GM23338 (cell line): ENCODE measurements around the gene BMPR1B. TPM values are rescaled to one million over a fixed set of nuclear protein-coding genes. Genes with fewer than 3 reads are reported as not detected.

Source experiments
- ATAC-seq: fragments of 200-7000 bp; cut with Tn5 transposase; 3 replicates; pipeline ENCODE4 v1.9.1; 2020
- DNase-seq: peaks from one replicate; pipeline ENCODE4 v3.0.0-alpha.2; 2015; ENCODE audit warnings: low spot score
- H2AFZ ChIP-seq: fragments of 200-600 bp; sonication (generic); 2 replicates; pipeline ENCODE4 v1.8.0; 2016; ENCODE audit warnings: antibody characterized with exemption, mild to moderate bottlenecking, moderate library complexity
- H3F3A ChIP-seq: fragments of 200-600 bp; sonication (generic); replicated peaks from 2 replicates; pipeline ENCODE4 v1.8.0; 2017; ENCODE audit warnings: antibody characterized with exemption, mixed run types, low read depth
- H3K27ac ChIP-seq: fragments of 200-600 bp; sonication (generic); 2 replicates; pipeline ENCODE4 v1.6.1; 2016; ENCODE audit warnings: low read depth
- H3K27me3 ChIP-seq: fragments of 200-600 bp; sonication (generic); 2 replicates; pipeline ENCODE4 v1.8.0; 2016; ENCODE audit warnings: mild to moderate bottlenecking, mixed run types, moderate library complexity; ENCODE audit not compliant: insufficient read depth
- H3K36me3 ChIP-seq: fragments of 200-600 bp; sonication (generic); 2 replicates; pipeline ENCODE4 v1.8.0; 2016; ENCODE audit warnings: mild to moderate bottlenecking; ENCODE audit not compliant: insufficient read depth
- H3K4me1 ChIP-seq: fragments of 200-600 bp; sonication (generic); 2 replicates; pipeline ENCODE4 v1.8.0; 2016; ENCODE audit warnings: mild to moderate bottlenecking, moderate library complexity; ENCODE audit not compliant: insufficient read depth
- H3K4me2 ChIP-seq: fragments of 200-600 bp; sonication (generic); 2 replicates; pipeline ENCODE4 v1.7.1; 2017; ENCODE audit warnings: mixed run types
- H3K4me3 ChIP-seq: fragments of 200-600 bp; sonication (generic); 2 replicates; pipeline ENCODE4 v1.6.1; 2016; ENCODE audit warnings: mixed run types
- H3K79me2 ChIP-seq: fragments of 200-600 bp; sonication (generic); replicated peaks from 2 replicates; pipeline ENCODE4 v1.8.0; 2017; ENCODE audit warnings: mild to moderate bottlenecking; ENCODE audit not compliant: insufficient read depth
- H3K9me2 ChIP-seq: fragments of 200-600 bp; sonication (generic); 2 replicates; pipeline ENCODE4 v1.8.0; 2017; ENCODE audit not compliant: insufficient read depth
- H4K20me1 ChIP-seq: fragments of 200-600 bp; sonication (generic); replicated peaks from 2 replicates; pipeline ENCODE4 v1.8.0; 2017; ENCODE audit warnings: mild to moderate bottlenecking; ENCODE audit not compliant: insufficient read depth
- H3K27ac Mint-ChIP-seq: 2 replicates; pipeline ENCODE4 v1.8.0; 2020; ENCODE audit warnings: inconsistent platforms, mild to moderate bottlenecking, moderate library complexity, mixed read lengths
- H3K27me3 Mint-ChIP-seq: 3 replicates; pipeline ENCODE4 v1.8.0; 2022; ENCODE audit warnings: low read depth, mild to moderate bottlenecking, moderate library complexity, mixed read lengths, inconsistent platforms; ENCODE audit not compliant: insufficient read depth, poor library complexity
- H3K36me3 Mint-ChIP-seq: 3 replicates; pipeline ENCODE4 v1.8.0; 2021; ENCODE audit warnings: low read depth, mild to moderate bottlenecking, inconsistent platforms, moderate library complexity, mixed read lengths
- H3K4me1 Mint-ChIP-seq: 3 replicates; pipeline ENCODE4 v1.8.0; 2020; ENCODE audit warnings: mild to moderate bottlenecking, inconsistent platforms, mixed read lengths
- H3K4me3 Mint-ChIP-seq: 3 replicates; pipeline ENCODE4 v1.8.0; 2021; ENCODE audit warnings: moderate library complexity, mild to moderate bottlenecking, inconsistent platforms, mixed read lengths
- H3K9me3 Mint-ChIP-seq: 3 replicates; pipeline ENCODE4 v1.8.0; 2020; ENCODE audit warnings: moderate library complexity, mild to moderate bottlenecking, inconsistent platforms, mixed read lengths
- CREB1 ChIP-seq: fragments of 250-450 bp; sonication (Bioruptor Pico); IDR thresholded peaks from 2 replicates; pipeline ENCODE4 v1.5.0; 2020; ENCODE audit warnings: low read depth, mild to moderate bottlenecking, moderate library complexity
- CTCF ChIP-seq, 2 experiments: fragments of 200-600 bp in 1 of 2; sonication (generic) in 1 of 2; conservative IDR thresholded peaks; 2 replicates each; pipeline versions ENCODE4 v1.5.1 to v1.6.1; 2016 to 2017; ENCODE audit warnings: antibody characterized with exemption in 2 of 2, low read depth in 2 of 2, mild to moderate bottlenecking in 2 of 2, moderate library complexity in 1 of 2
- EZH2 ChIP-seq: fragments of 200-600 bp; sonication (generic); IDR thresholded peaks from one replicate; pipeline ENCODE4 v1.8.0; 2017; ENCODE audit warnings: antibody characterized with exemption, mild to moderate bottlenecking, low read depth; ENCODE audit not compliant: unreplicated experiment
- EZH2phosphoT487 ChIP-seq: fragments of 200-600 bp; sonication (generic); IDR thresholded peaks from one replicate; pipeline ENCODE4 v1.8.1; 2018; ENCODE audit warnings: antibody characterized with exemption; ENCODE audit not compliant: unreplicated experiment
- JUNB ChIP-seq: IDR thresholded peaks from one replicate; pipeline ENCODE4 v1.6.1; 2016; ENCODE audit warnings: antibody characterized with exemption; ENCODE audit not compliant: unreplicated experiment
- NANOG ChIP-seq: IDR thresholded peaks from 2 replicates; pipeline ENCODE4 v1.6.1; 2016; ENCODE audit warnings: antibody characterized with exemption, borderline replicate concordance
- POLR2AphosphoS5 ChIP-seq: IDR thresholded peaks from 2 replicates; pipeline ENCODE4 v1.6.1; 2016; ENCODE audit warnings: antibody characterized with exemption, low read depth
- REST ChIP-seq: IDR thresholded peaks from one replicate; pipeline ENCODE4 v1.6.1; 2018; ENCODE audit warnings: antibody characterized with exemption; ENCODE audit not compliant: unreplicated experiment
- STAT1 ChIP-seq: IDR thresholded peaks from one replicate; pipeline ENCODE4 v1.6.1; 2016; ENCODE audit warnings: antibody characterized with exemption; ENCODE audit not compliant: unreplicated experiment
- ZNF114 ChIP-seq: fragments of 250-450 bp; sonication (Bioruptor Pico); IDR thresholded peaks from 2 replicates; pipeline ENCODE4 v1.5.0; 2020; ENCODE audit warnings: mild to moderate bottlenecking, moderate library complexity
- polyA plus RNA-seq: library from polyadenylated mRNA; unstranded; fragments of >200 nt; fragmentation: Nextera tagmentation; extraction: Ambion mirVana; gene quantifications from 2 replicates; pipeline ENCODE4 v1.2.1, GENCODE V29; 2016
- total RNA-seq: library from RNA; depleted of rRNA; stranded (reverse); fragments of >200 nt; shearing (Covaris generic); gene quantifications from 2 replicates; pipeline ENCODE4 v1.2.3, GENCODE V29; 2014
- TF ChIP-seq, protein P1 (sequence below): fragments of 250-450 bp; sonication (Bioruptor Pico); IDR thresholded peaks from 2 replicates; pipeline ENCODE4 v1.5.0; 2020; ENCODE audit warnings: mild to moderate bottlenecking, moderate library complexity

The BMPR1B gene
- total and polyA plus RNA-seq, 2 experiments from 2014 or later, result 0.48 to 1.0 TPM

DNA sequence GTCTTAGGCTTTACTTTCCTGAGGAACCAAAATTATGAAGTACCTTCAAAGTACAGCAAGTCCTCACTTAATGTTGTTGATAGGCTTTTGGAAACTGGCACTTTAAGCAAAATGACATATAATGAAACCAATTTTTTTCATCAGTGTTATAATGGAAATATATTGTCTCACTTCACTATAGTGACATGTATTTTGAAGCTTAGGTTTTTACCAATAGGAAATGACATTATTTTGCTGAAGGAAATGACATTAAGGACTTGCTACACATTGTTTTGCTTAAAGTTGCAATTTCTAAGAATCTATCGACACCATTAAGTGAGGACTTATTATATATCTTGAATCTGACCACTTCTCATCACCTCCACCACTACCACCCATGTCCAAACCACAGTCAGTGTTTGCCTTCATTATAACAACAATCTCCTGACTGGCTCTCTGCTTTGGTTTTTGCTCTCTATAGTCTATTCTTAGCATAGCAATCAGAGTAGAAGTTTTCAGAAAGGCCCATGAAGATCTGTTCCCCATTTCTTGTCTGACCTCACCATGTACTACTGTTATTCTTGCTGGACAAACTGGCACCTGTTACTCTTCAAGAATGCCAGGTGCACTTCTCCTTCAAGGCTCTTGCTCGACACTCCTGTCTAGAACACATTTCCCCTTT, 311.2 kb downstream of the BMPR1B start:
- no peaks in the 10 kb centered on the region for H3K4me1 ChIP-seq
- H3K4me2 ChIP-seq, result no peak overlapping the region
- TF ChIP-seq STAT1 (no peak), REST (no peak), ZNF114 (CRISPR knock-in tag) (no peak), NANOG (no peak), EZH2 (no peak), EZH2phosphoT487 (no peak), CTCF (conservative IDR thresholded peaks at IDR 0.05; ENCODE audit: low read depth in 2 of 2) (no peak), POLR2AphosphoS5 (no peak), CREB1 (CRISPR knock-in tag) (no peak), JUNB (no peak)
- TF ChIP-seq, protein P1, sequence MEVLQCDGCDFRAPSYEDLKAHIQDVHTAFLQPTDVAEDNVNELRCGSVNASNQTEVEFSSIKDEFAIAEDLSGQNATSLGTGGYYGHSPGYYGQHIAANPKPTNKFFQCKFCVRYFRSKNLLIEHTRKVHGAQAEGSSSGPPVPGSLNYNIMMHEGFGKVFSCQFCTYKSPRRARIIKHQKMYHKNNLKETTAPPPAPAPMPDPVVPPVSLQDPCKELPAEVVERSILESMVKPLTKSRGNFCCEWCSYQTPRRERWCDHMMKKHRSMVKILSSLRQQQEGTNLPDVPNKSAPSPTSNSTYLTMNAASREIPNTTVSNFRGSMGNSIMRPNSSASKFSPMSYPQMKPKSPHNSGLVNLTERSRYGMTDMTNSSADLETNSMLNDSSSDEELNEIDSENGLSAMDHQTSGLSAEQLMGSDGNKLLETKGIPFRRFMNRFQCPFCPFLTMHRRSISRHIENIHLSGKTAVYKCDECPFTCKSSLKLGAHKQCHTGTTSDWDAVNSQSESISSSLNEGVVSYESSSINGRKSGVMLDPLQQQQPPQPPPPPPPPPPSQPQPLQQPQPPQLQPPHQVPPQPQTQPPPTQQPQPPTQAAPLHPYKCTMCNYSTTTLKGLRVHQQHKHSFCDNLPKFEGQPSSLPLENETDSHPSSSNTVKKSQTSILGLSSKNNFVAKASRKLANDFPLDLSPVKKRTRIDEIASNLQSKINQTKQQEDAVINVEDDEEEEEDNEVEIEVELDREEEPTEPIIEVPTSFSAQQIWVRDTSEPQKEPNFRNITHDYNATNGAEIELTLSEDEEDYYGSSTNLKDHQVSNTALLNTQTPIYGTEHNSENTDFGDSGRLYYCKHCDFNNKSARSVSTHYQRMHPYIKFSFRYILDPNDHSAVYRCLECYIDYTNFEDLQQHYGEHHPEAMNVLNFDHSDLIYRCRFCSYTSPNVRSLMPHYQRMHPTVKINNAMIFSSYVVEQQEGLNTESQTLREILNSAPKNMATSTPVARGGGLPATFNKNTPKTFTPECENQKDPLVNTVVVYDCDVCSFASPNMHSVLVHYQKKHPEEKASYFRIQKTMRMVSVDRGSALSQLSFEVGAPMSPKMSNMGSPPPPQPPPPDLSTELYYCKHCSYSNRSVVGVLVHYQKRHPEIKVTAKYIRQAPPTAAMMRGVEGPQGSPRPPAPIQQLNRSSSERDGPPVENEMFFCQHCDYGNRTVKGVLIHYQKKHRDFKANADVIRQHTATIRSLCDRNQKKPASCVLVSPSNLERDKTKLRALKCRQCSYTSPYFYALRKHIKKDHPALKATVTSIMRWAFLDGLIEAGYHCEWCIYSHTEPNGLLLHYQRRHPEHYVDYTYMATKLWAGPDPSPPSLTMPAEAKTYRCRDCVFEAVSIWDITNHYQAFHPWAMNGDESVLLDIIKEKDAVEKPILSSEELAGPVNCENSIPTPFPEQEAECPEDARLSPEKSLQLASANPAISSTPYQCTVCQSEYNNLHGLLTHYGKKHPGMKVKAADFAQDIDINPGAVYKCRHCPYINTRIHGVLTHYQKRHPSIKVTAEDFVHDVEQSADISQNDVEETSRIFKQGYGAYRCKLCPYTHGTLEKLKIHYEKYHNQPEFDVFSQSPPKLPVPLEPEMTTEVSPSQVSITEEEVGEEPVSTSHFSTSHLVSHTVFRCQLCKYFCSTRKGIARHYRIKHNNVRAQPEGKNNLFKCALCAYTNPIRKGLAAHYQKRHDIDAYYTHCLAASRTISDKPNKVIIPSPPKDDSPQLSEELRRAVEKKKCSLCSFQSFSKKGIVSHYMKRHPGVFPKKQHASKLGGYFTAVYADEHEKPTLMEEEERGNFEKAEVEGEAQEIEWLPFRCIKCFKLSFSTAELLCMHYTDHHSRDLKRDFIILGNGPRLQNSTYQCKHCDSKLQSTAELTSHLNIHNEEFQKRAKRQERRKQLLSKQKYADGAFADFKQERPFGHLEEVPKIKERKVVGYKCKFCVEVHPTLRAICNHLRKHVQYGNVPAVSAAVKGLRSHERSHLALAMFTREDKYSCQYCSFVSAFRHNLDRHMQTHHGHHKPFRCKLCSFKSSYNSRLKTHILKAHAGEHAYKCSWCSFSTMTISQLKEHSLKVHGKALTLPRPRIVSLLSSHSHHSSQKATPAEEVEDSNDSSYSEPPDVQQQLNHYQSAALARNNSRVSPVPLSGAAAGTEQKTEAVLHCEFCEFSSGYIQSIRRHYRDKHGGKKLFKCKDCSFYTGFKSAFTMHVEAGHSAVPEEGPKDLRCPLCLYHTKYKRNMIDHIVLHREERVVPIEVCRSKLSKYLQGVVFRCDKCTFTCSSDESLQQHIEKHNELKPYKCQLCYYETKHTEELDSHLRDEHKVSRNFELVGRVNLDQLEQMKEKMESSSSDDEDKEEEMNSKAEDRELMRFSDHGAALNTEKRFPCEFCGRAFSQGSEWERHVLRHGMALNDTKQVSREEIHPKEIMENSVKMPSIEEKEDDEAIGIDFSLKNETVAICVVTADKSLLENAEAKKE (CRISPR knock-in tag), result no peak
- H3K79me2 ChIP-seq, result no peaks in the 10 kb centered on the region
- no peak overlapping the region for H3K27ac ChIP-seq
- H3K9me2 ChIP-seq, result 0 out of 2 replicates have a peak, but pooled peaks cover 9% of the 10 kb centered on the region
- H3K4me3 Mint-ChIP-seq, result no peak overlapping the region
- ATAC-seq (no peak), DNase-seq (no peak)
- no peaks in the 10 kb centered on the region for H4K20me1 ChIP-seq
- peaks cover 2% of the 10 kb centered on the region; the same call in 1 of the 3 replicates for H3K36me3 Mint-ChIP-seq
- H2AFZ ChIP-seq, result no peak overlapping the region
- H3K4me1 Mint-ChIP-seq, result peaks cover 3% of the 10 kb centered on the region; the same call in 2 of the 3 replicates
- H3K27me3 ChIP-seq, result no peaks in the 10 kb centered on the region
- no peaks in the 10 kb centered on the region for H3K27me3 Mint-ChIP-seq
- no peaks in the 10 kb centered on the region for H3F3A ChIP-seq
- H3K4me3 ChIP-seq, result no peak overlapping the region
- 0 out of 3 replicates have a peak, but pooled peaks cover 6% of the 10 kb centered on the region for H3K9me3 Mint-ChIP-seq
- no peaks in the 10 kb centered on the region for H3K36me3 ChIP-seq
- no peak overlapping the region for H3K27ac Mint-ChIP-seq
